GM23338 (cell line): ENCODE measurements around the gene JAZF1. TPM values are rescaled to one million over a fixed set of nuclear protein-coding genes. Genes with fewer than 3 reads are reported as not detected.

ENCODE experiments used
- ATAC-seq: fragments of 200-7000 bp; cut with Tn5 transposase; 3 replicates; pipeline ENCODE4 v1.9.1; 2020
- DNase-seq: peaks from one replicate; pipeline ENCODE4 v3.0.0-alpha.2; 2015; ENCODE audit warnings: low spot score
- H2AFZ ChIP-seq: fragments of 200-600 bp; sonication (generic); 2 replicates; pipeline ENCODE4 v1.8.0; 2016; ENCODE audit warnings: antibody characterized with exemption, mild to moderate bottlenecking, moderate library complexity
- H3F3A ChIP-seq: fragments of 200-600 bp; sonication (generic); replicated peaks from 2 replicates; pipeline ENCODE4 v1.8.0; 2017; ENCODE audit warnings: antibody characterized with exemption, mixed run types, low read depth
- H3K27ac ChIP-seq: fragments of 200-600 bp; sonication (generic); 2 replicates; pipeline ENCODE4 v1.6.1; 2016; ENCODE audit warnings: low read depth
- H3K27me3 ChIP-seq: fragments of 200-600 bp; sonication (generic); 2 replicates; pipeline ENCODE4 v1.8.0; 2016; ENCODE audit warnings: mild to moderate bottlenecking, mixed run types, moderate library complexity; ENCODE audit not compliant: insufficient read depth
- H3K36me3 ChIP-seq: fragments of 200-600 bp; sonication (generic); 2 replicates; pipeline ENCODE4 v1.8.0; 2016; ENCODE audit warnings: mild to moderate bottlenecking; ENCODE audit not compliant: insufficient read depth
- H3K4me1 ChIP-seq: fragments of 200-600 bp; sonication (generic); 2 replicates; pipeline ENCODE4 v1.8.0; 2016; ENCODE audit warnings: mild to moderate bottlenecking, moderate library complexity; ENCODE audit not compliant: insufficient read depth
- H3K4me2 ChIP-seq: fragments of 200-600 bp; sonication (generic); 2 replicates; pipeline ENCODE4 v1.7.1; 2017; ENCODE audit warnings: mixed run types
- H3K4me3 ChIP-seq: fragments of 200-600 bp; sonication (generic); 2 replicates; pipeline ENCODE4 v1.6.1; 2016; ENCODE audit warnings: mixed run types
- H3K79me2 ChIP-seq: fragments of 200-600 bp; sonication (generic); replicated peaks from 2 replicates; pipeline ENCODE4 v1.8.0; 2017; ENCODE audit warnings: mild to moderate bottlenecking; ENCODE audit not compliant: insufficient read depth
- H3K9me2 ChIP-seq: fragments of 200-600 bp; sonication (generic); 2 replicates; pipeline ENCODE4 v1.8.0; 2017; ENCODE audit not compliant: insufficient read depth
- H4K20me1 ChIP-seq: fragments of 200-600 bp; sonication (generic); replicated peaks from 2 replicates; pipeline ENCODE4 v1.8.0; 2017; ENCODE audit warnings: mild to moderate bottlenecking; ENCODE audit not compliant: insufficient read depth
- H3K27ac Mint-ChIP-seq: 2 replicates; pipeline ENCODE4 v1.8.0; 2020; ENCODE audit warnings: inconsistent platforms, mild to moderate bottlenecking, moderate library complexity, mixed read lengths
- H3K27me3 Mint-ChIP-seq: 3 replicates; pipeline ENCODE4 v1.8.0; 2022; ENCODE audit warnings: low read depth, mild to moderate bottlenecking, moderate library complexity, mixed read lengths, inconsistent platforms; ENCODE audit not compliant: insufficient read depth, poor library complexity
- H3K36me3 Mint-ChIP-seq: 3 replicates; pipeline ENCODE4 v1.8.0; 2021; ENCODE audit warnings: low read depth, mild to moderate bottlenecking, inconsistent platforms, moderate library complexity, mixed read lengths
- H3K4me1 Mint-ChIP-seq: 3 replicates; pipeline ENCODE4 v1.8.0; 2020; ENCODE audit warnings: mild to moderate bottlenecking, inconsistent platforms, mixed read lengths
- H3K4me3 Mint-ChIP-seq: 3 replicates; pipeline ENCODE4 v1.8.0; 2021; ENCODE audit warnings: moderate library complexity, mild to moderate bottlenecking, inconsistent platforms, mixed read lengths
- H3K9me3 Mint-ChIP-seq: 3 replicates; pipeline ENCODE4 v1.8.0; 2020; ENCODE audit warnings: moderate library complexity, mild to moderate bottlenecking, inconsistent platforms, mixed read lengths
- CREB1 ChIP-seq: fragments of 250-450 bp; sonication (Bioruptor Pico); IDR thresholded peaks from 2 replicates; pipeline ENCODE4 v1.5.0; 2020; ENCODE audit warnings: low read depth, mild to moderate bottlenecking, moderate library complexity
- EZH2 ChIP-seq: fragments of 200-600 bp; sonication (generic); IDR thresholded peaks from one replicate; pipeline ENCODE4 v1.8.0; 2017; ENCODE audit warnings: antibody characterized with exemption, mild to moderate bottlenecking, low read depth; ENCODE audit not compliant: unreplicated experiment
- EZH2phosphoT487 ChIP-seq: fragments of 200-600 bp; sonication (generic); IDR thresholded peaks from one replicate; pipeline ENCODE4 v1.8.1; 2018; ENCODE audit warnings: antibody characterized with exemption; ENCODE audit not compliant: unreplicated experiment
- JUNB ChIP-seq: IDR thresholded peaks from one replicate; pipeline ENCODE4 v1.6.1; 2016; ENCODE audit warnings: antibody characterized with exemption; ENCODE audit not compliant: unreplicated experiment
- NANOG ChIP-seq: IDR thresholded peaks from 2 replicates; pipeline ENCODE4 v1.6.1; 2016; ENCODE audit warnings: antibody characterized with exemption, borderline replicate concordance
- POLR2AphosphoS5 ChIP-seq: IDR thresholded peaks from 2 replicates; pipeline ENCODE4 v1.6.1; 2016; ENCODE audit warnings: antibody characterized with exemption, low read depth
- STAT1 ChIP-seq: IDR thresholded peaks from one replicate; pipeline ENCODE4 v1.6.1; 2016; ENCODE audit warnings: antibody characterized with exemption; ENCODE audit not compliant: unreplicated experiment
- ZNF114 ChIP-seq: fragments of 250-450 bp; sonication (Bioruptor Pico); IDR thresholded peaks from 2 replicates; pipeline ENCODE4 v1.5.0; 2020; ENCODE audit warnings: mild to moderate bottlenecking, moderate library complexity
- ZNF331 ChIP-seq: fragments of 250-450 bp; sonication (Bioruptor Pico); IDR thresholded peaks from 2 replicates; pipeline ENCODE4 v1.5.0; 2020; ENCODE audit warnings: low read depth, mild to moderate bottlenecking, moderate library complexity
- polyA plus RNA-seq: library from polyadenylated mRNA; unstranded; fragments of >200 nt; fragmentation: Nextera tagmentation; extraction: Ambion mirVana; gene quantifications from 2 replicates; pipeline ENCODE4 v1.2.1, GENCODE V29; 2016
- total RNA-seq: library from RNA; depleted of rRNA; stranded (reverse); fragments of >200 nt; shearing (Covaris generic); gene quantifications from 2 replicates; pipeline ENCODE4 v1.2.3, GENCODE V29; 2014
- TF ChIP-seq, protein P1 (sequence below): IDR thresholded peaks from 2 replicates; pipeline ENCODE4 v1.6.1; 2016; ENCODE audit warnings: antibody characterized with exemption
- TF ChIP-seq, protein P2 (sequence below): fragments of 250-450 bp; sonication (Bioruptor Pico); IDR thresholded peaks from 2 replicates; pipeline ENCODE4 v1.5.0; 2020; ENCODE audit warnings: mild to moderate bottlenecking, moderate library complexity
- TF ChIP-seq, protein P3 (sequence below): IDR thresholded peaks from one replicate; pipeline ENCODE4 v1.6.1; 2018; ENCODE audit warnings: antibody characterized with exemption; ENCODE audit not compliant: unreplicated experiment
- TF ChIP-seq, protein P4 (sequence below), 2 experiments: fragments of 200-600 bp in 1 of 2; sonication (generic) in 1 of 2; conservative IDR thresholded peaks; 2 replicates each; pipeline versions ENCODE4 v1.5.1 to v1.6.1; 2016 to 2017; ENCODE audit warnings: antibody characterized with exemption in 2 of 2, low read depth in 2 of 2, mild to moderate bottlenecking in 2 of 2, moderate library complexity in 1 of 2

JAZF1 gene
- total and polyA plus RNA-seq, 2 experiments from 2014 or later: 12.2 to 22.2 TPM

DNA sequence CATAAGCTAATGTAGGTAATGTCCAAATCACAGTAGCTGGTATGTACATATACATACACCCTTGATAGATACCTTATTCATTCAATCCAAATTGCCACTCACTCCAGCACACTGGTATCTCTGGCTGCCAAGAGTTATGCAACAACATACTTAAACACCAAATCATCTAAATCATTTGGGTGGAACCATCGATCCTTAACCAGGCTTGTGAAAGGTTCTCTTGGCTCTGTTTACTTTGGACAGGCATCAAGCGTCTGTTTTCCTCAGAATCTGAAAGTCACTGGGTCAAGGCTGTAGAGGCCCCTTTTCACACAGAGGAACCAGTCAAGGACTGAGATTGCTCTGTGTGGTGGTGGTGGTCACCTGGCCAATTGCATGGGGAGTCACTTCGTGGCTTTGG lies 24.6 kb downstream of the JAZF1 start:
- no peak overlapping the region for H3K27ac ChIP-seq
- Mint-ChIP-seq H3K36me3 (no peaks in the 10 kb centered on the region), H3K27ac (no peak overlapping the region), H3K27me3 (no peaks in the 10 kb centered on the region), H3K9me3 (no peaks in the 10 kb centered on the region), H3K4me1 (peaks cover 14% of the 10 kb centered on the region), H3K4me3 (no peak overlapping the region)
- peaks cover 60% of the 10 kb centered on the region for H3K79me2 ChIP-seq
- H4K20me1 ChIP-seq: no peaks in the 10 kb centered on the region; the same call in 1 of the 2 replicates
- no peak for DNase-seq
- H2AFZ ChIP-seq: no peak overlapping the region
- no peaks in the 10 kb centered on the region for H3F3A ChIP-seq
- H3K9me2 ChIP-seq: peaks cover 6% of the 10 kb centered on the region
- H3K36me3 ChIP-seq: no peaks in the 10 kb centered on the region
- no peak for ATAC-seq
- peaks cover 12% of the 10 kb centered on the region for H3K4me1 ChIP-seq
- TF ChIP-seq, protein P1, sequence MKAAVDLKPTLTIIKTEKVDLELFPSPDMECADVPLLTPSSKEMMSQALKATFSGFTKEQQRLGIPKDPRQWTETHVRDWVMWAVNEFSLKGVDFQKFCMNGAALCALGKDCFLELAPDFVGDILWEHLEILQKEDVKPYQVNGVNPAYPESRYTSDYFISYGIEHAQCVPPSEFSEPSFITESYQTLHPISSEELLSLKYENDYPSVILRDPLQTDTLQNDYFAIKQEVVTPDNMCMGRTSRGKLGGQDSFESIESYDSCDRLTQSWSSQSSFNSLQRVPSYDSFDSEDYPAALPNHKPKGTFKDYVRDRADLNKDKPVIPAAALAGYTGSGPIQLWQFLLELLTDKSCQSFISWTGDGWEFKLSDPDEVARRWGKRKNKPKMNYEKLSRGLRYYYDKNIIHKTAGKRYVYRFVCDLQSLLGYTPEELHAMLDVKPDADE: no peak
- TF ChIP-seq STAT1 (no peak), EZH2 (no peak), CREB1 (CRISPR knock-in tag) (no peak), ZNF114 (CRISPR knock-in tag) (no peak), ZNF331 (CRISPR knock-in tag) (no peak), JUNB (no peak), NANOG (no peak), EZH2phosphoT487 (no peak), POLR2AphosphoS5 (no peak)
- TF ChIP-seq, protein P2, sequence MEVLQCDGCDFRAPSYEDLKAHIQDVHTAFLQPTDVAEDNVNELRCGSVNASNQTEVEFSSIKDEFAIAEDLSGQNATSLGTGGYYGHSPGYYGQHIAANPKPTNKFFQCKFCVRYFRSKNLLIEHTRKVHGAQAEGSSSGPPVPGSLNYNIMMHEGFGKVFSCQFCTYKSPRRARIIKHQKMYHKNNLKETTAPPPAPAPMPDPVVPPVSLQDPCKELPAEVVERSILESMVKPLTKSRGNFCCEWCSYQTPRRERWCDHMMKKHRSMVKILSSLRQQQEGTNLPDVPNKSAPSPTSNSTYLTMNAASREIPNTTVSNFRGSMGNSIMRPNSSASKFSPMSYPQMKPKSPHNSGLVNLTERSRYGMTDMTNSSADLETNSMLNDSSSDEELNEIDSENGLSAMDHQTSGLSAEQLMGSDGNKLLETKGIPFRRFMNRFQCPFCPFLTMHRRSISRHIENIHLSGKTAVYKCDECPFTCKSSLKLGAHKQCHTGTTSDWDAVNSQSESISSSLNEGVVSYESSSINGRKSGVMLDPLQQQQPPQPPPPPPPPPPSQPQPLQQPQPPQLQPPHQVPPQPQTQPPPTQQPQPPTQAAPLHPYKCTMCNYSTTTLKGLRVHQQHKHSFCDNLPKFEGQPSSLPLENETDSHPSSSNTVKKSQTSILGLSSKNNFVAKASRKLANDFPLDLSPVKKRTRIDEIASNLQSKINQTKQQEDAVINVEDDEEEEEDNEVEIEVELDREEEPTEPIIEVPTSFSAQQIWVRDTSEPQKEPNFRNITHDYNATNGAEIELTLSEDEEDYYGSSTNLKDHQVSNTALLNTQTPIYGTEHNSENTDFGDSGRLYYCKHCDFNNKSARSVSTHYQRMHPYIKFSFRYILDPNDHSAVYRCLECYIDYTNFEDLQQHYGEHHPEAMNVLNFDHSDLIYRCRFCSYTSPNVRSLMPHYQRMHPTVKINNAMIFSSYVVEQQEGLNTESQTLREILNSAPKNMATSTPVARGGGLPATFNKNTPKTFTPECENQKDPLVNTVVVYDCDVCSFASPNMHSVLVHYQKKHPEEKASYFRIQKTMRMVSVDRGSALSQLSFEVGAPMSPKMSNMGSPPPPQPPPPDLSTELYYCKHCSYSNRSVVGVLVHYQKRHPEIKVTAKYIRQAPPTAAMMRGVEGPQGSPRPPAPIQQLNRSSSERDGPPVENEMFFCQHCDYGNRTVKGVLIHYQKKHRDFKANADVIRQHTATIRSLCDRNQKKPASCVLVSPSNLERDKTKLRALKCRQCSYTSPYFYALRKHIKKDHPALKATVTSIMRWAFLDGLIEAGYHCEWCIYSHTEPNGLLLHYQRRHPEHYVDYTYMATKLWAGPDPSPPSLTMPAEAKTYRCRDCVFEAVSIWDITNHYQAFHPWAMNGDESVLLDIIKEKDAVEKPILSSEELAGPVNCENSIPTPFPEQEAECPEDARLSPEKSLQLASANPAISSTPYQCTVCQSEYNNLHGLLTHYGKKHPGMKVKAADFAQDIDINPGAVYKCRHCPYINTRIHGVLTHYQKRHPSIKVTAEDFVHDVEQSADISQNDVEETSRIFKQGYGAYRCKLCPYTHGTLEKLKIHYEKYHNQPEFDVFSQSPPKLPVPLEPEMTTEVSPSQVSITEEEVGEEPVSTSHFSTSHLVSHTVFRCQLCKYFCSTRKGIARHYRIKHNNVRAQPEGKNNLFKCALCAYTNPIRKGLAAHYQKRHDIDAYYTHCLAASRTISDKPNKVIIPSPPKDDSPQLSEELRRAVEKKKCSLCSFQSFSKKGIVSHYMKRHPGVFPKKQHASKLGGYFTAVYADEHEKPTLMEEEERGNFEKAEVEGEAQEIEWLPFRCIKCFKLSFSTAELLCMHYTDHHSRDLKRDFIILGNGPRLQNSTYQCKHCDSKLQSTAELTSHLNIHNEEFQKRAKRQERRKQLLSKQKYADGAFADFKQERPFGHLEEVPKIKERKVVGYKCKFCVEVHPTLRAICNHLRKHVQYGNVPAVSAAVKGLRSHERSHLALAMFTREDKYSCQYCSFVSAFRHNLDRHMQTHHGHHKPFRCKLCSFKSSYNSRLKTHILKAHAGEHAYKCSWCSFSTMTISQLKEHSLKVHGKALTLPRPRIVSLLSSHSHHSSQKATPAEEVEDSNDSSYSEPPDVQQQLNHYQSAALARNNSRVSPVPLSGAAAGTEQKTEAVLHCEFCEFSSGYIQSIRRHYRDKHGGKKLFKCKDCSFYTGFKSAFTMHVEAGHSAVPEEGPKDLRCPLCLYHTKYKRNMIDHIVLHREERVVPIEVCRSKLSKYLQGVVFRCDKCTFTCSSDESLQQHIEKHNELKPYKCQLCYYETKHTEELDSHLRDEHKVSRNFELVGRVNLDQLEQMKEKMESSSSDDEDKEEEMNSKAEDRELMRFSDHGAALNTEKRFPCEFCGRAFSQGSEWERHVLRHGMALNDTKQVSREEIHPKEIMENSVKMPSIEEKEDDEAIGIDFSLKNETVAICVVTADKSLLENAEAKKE (CRISPR knock-in tag): no peak
- TF ChIP-seq, protein P3, sequence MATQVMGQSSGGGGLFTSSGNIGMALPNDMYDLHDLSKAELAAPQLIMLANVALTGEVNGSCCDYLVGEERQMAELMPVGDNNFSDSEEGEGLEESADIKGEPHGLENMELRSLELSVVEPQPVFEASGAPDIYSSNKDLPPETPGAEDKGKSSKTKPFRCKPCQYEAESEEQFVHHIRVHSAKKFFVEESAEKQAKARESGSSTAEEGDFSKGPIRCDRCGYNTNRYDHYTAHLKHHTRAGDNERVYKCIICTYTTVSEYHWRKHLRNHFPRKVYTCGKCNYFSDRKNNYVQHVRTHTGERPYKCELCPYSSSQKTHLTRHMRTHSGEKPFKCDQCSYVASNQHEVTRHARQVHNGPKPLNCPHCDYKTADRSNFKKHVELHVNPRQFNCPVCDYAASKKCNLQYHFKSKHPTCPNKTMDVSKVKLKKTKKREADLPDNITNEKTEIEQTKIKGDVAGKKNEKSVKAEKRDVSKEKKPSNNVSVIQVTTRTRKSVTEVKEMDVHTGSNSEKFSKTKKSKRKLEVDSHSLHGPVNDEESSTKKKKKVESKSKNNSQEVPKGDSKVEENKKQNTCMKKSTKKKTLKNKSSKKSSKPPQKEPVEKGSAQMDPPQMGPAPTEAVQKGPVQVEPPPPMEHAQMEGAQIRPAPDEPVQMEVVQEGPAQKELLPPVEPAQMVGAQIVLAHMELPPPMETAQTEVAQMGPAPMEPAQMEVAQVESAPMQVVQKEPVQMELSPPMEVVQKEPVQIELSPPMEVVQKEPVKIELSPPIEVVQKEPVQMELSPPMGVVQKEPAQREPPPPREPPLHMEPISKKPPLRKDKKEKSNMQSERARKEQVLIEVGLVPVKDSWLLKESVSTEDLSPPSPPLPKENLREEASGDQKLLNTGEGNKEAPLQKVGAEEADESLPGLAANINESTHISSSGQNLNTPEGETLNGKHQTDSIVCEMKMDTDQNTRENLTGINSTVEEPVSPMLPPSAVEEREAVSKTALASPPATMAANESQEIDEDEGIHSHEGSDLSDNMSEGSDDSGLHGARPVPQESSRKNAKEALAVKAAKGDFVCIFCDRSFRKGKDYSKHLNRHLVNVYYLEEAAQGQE: no peak
- TF ChIP-seq, protein P4, sequence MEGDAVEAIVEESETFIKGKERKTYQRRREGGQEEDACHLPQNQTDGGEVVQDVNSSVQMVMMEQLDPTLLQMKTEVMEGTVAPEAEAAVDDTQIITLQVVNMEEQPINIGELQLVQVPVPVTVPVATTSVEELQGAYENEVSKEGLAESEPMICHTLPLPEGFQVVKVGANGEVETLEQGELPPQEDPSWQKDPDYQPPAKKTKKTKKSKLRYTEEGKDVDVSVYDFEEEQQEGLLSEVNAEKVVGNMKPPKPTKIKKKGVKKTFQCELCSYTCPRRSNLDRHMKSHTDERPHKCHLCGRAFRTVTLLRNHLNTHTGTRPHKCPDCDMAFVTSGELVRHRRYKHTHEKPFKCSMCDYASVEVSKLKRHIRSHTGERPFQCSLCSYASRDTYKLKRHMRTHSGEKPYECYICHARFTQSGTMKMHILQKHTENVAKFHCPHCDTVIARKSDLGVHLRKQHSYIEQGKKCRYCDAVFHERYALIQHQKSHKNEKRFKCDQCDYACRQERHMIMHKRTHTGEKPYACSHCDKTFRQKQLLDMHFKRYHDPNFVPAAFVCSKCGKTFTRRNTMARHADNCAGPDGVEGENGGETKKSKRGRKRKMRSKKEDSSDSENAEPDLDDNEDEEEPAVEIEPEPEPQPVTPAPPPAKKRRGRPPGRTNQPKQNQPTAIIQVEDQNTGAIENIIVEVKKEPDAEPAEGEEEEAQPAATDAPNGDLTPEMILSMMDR (conservative IDR thresholded peaks at IDR 0.05; ENCODE audit: low read depth in 2 of 2): no peak
- H3K4me2 ChIP-seq: no peak overlapping the region
- H3K4me3 ChIP-seq: no peak overlapping the region
- H3K27me3 ChIP-seq: no peaks in the 10 kb centered on the region
